GM12872 (cell line): ENCODE data around the gene FHIP1B.

ENCODE experiments used
- CTCF ChIP-seq: IDR thresholded peaks from 3 replicates; pipeline ENCODE4 v1.5.1; 2011; ENCODE audit warnings: low read depth, mild to moderate bottlenecking, low read length, moderate library complexity; ENCODE audit not compliant: insufficient read depth

The FHIP1B gene

GRCh38 chr11:6249770-6250555 lies 15.5 kb upstream of the FHIP1B start:
- no peak for TF ChIP-seq CTCF

DNA sequence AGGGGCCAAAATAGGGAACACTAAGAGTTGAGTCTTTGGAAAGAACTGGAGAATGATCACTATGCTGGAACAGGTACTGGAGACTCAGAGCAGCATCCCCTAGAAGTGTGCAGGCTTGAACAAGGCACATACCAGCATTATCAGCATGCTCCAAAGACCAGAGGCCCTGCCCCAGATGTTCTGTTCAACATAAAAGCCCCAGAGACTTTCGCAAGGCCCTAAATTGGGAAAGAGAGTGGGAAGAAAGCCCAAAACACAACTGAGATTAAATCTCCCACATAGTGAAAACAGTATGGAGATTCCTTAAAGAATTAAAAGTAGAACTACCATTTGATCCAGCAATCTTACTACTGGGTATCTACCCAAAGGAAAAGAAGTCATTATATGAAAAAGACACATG lies 13.8 kb upstream of the FHIP1B start:
- no peak for TF ChIP-seq CTCF

DNA sequence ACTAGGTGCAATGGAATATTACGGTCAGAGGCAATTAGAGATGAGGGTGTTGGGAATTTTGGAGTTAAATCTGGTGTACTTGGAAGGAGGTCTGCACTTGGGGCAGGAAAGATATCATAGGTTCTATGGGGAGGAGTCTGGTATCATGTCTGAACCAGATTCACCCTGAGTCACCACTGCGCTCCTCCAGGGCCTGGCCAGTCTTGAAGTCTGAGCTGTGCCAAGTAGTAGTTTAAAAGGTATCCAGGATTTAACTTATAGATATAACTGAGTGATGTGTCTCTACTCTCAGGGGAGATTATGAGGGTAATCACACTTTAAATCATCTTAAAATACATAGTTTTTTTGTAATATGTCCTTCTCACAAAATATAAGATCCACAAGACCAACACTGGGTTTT lies 11.1 kb upstream of the FHIP1B start:
- no peak for TF ChIP-seq CTCF

DNA sequence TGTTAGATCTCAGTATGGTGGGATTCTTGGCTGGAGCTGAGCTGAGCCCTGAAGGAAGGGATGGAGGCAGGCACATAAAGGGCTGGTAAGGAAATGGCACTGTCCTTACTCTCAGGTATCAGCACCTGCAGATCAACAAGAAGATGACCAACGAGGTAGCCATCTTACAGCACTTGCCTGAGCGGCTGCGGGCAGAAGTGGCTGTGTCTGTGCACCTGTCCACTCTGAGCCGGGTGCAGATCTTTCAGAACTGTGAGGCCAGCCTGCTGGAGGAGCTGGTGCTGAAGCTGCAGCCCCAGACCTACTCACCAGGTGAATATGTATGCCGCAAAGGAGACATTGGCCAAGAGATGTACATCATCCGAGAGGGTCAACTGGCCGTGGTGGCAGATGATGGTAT lies 6.9 kb upstream of the FHIP1B start:
- TF ChIP-seq CTCF, result no peak

DNA sequence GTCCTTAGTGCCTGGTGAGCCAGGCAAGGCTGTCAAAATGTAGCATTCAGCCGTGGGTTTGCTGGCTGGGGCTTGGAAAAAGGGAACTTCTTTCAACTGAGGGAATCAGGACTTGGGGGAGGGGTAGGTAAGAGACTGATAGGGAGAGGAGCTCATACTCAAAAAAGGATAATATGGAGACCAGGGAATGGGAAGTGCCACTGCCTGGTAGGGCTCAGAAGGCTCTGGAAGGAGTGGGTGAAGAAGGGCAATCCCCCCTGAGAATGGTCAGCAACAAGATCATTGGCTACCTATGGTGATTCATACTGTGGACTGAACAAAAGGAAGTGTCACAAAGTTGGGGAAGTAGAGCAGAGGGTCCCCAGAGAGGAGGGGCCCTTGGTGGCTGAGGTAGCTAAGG lies 6.3 kb upstream of the FHIP1B start:
- TF ChIP-seq CTCF, result no peak

DNA sequence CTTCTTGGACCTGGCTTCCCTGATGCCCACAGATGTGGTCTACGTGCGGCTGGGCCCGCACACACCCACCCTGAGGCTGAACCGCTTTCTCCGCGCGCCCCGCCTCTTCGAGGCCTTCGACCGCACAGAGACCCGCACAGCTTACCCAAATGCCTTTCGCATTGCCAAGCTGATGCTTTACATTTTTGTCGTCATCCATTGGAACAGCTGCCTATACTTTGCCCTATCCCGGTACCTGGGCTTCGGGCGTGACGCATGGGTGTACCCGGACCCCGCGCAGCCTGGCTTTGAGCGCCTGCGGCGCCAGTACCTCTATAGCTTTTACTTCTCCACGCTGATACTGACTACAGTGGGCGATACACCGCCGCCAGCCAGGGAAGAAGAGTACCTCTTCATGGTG lies 5.7 kb upstream of the FHIP1B start:
- TF ChIP-seq CTCF, result no peak

GRCh38 chr11:6238902-6239301 lies 4.5 kb upstream of the FHIP1B start, which contains the start of gene CNGA4:
Gene CNGA4, plus strand, starts transcription at chr11:6239089. Its CDS starts 118 bp downstream, at chr11:6239207.
- TF ChIP-seq CTCF, result no peak
